GM23248 (cell line): Measurements from ENCODE around the gene GGACT. TPM values are rescaled to one million over a fixed set of nuclear protein-coding genes. Genes with fewer than 3 reads are reported as not detected.

Experiments
- DNase-seq: peaks from one replicate; pipeline ENCODE4 v3.0.0-alpha.2; 2015
- H2AFZ ChIP-seq: fragments of 200-600 bp; sonication (generic); 2 replicates; pipeline ENCODE4 v1.6.1; 2016; ENCODE audit warnings: antibody characterized with exemption
- H3F3A ChIP-seq: fragments of 200-600 bp; sonication (generic); 2 replicates; pipeline ENCODE4 v1.6.1; 2016; ENCODE audit warnings: mild to moderate bottlenecking, antibody characterized with exemption, mixed run types; ENCODE audit not compliant: insufficient read depth
- H3K27ac ChIP-seq: fragments of 200-600 bp; sonication (generic); 2 replicates; pipeline ENCODE4 v1.5.1; 2016; ENCODE audit warnings: mild to moderate bottlenecking
- H3K27me3 ChIP-seq: fragments of 200-600 bp; sonication (generic); replicated peaks from 2 replicates; pipeline ENCODE4 v1.6.1; 2016; ENCODE audit warnings: mild to moderate bottlenecking; ENCODE audit not compliant: insufficient read depth
- H3K36me3 ChIP-seq: fragments of 200-600 bp; sonication (generic); 2 replicates; pipeline ENCODE4 v1.6.1; 2016; ENCODE audit warnings: low read depth, mild to moderate bottlenecking
- H3K4me1 ChIP-seq: fragments of 200-600 bp; sonication (generic); 2 replicates; pipeline ENCODE4 v1.6.1; 2016; ENCODE audit warnings: mild to moderate bottlenecking; ENCODE audit not compliant: insufficient read depth
- H3K4me2 ChIP-seq: fragments of 200-600 bp; sonication (generic); one replicate; pipeline ENCODE4 v1.6.1; 2016; ENCODE audit warnings: mild to moderate bottlenecking; ENCODE audit not compliant: unreplicated experiment
- H3K4me3 ChIP-seq: fragments of 200-600 bp; sonication (generic); 2 replicates; pipeline ENCODE4 v1.5.1; 2016; ENCODE audit warnings: mild to moderate bottlenecking
- H3K79me2 ChIP-seq: fragments of 200-600 bp; sonication (generic); 2 replicates; pipeline ENCODE4 v1.6.1; 2016; ENCODE audit warnings: mild to moderate bottlenecking; ENCODE audit not compliant: insufficient read depth
- H3K9ac ChIP-seq: fragments of 200-600 bp; sonication (generic); 2 replicates; pipeline ENCODE4 v1.6.1; 2016; ENCODE audit warnings: mild to moderate bottlenecking
- H3K9me2 ChIP-seq: fragments of 200-600 bp; sonication (generic); 2 replicates; pipeline ENCODE4 v1.6.1; 2016; ENCODE audit warnings: mixed run types, mild to moderate bottlenecking, moderate library complexity; ENCODE audit not compliant: insufficient read depth
- H3K9me3 ChIP-seq: fragments of 200-600 bp; sonication (generic); one replicate; pipeline ENCODE4 v1.6.1; 2017; ENCODE audit warnings: low read depth
- H4K20me1 ChIP-seq: fragments of 200-600 bp; sonication (generic); 2 replicates; pipeline ENCODE4 v1.6.0; 2016; ENCODE audit not compliant: insufficient read depth
- EZH2 ChIP-seq: fragments of 200-600 bp; sonication (generic); IDR thresholded peaks from 2 replicates; pipeline ENCODE4 v1.6.1; 2018; ENCODE audit warnings: antibody characterized with exemption, mild to moderate bottlenecking; ENCODE audit not compliant: insufficient read depth, poor library complexity, severe bottlenecking
- EZH2phosphoT487 ChIP-seq: fragments of 200-600 bp; sonication (generic); IDR thresholded peaks from 2 replicates; pipeline ENCODE4 v1.6.1; 2018; ENCODE audit warnings: antibody characterized with exemption, moderate library complexity, mild to moderate bottlenecking, low read depth; ENCODE audit not compliant: insufficient read depth
- WGBS, 2 experiments: methylation state at CpG; one replicate each; pipeline ENCODE4 v1.1.6; 2015 to 2017; ENCODE audit warnings: low lambda C conversion rate in 2 of 2, low coverage in 1 of 2; ENCODE audit errors: missing lambda C conversion rate in 2 of 2; 5-methylcytosine and 5-hydroxymethylcytosine counted together
- in situ Hi-C: fragments of 300-500 bp; cut with MboI; formaldehyde crosslinking; loops from 2 replicates; pipeline ENCODE4 v1.15.0; 2020
- polyA plus RNA-seq: library from polyadenylated mRNA; unstranded; fragments of >200 nt; fragmentation: Nextera tagmentation; extraction: Ambion mirVana; gene quantifications from 2 replicates; pipeline ENCODE4 v1.2.1, GENCODE V29; 2016
- total RNA-seq: library from RNA; depleted of rRNA; stranded (reverse); fragments of >200 nt; shearing (Covaris generic); gene quantifications from 2 replicates; pipeline ENCODE4 v1.2.3, GENCODE V29; 2014

GGACT gene
- total and polyA plus RNA-seq, 2 experiments from 2014 or later, result 1.6 to 5.7 TPM

DNA sequence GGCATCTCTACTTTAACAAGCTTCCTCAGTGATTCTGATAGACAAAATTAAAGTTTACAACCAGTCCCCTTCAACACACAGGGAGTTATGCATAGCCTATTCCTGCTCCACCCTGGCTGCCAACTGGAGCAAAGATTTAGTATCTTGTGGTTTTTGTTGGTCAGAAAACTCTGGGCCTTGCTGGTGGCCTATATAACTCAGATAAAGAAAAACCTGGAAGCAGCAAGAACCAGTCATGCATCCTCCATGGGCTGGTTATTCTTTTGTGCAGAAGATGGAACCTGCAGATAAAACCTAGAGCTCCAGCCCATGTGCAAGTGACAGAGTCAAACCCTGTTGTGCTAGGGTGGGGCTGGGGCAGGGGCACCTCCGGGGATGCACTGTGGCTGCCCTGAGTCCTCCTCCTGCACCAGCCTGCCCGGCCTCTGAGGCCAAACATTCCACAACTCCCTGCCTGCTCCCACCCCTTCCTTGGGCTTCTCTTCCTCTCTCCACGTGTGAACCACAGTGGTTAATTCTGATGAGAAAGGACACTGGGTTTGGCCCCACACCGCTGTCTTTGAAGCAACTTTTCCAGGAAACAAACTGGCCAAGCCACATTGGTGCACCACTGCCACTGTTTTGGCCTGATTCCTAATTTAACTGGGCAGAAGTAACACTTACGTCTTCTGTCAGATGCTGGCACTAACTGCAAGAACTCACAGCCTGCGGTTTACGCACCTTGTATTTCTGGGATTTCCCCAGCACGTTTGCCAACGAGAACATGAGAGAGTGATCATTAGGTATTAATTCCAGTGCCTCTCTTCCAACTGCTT is 23.3 kb upstream of the GGACT start:
- no peaks in the 10 kb centered on the region for H3K9me2 ChIP-seq
- H4K20me1 ChIP-seq, result no peaks in the 10 kb centered on the region
- H3K9ac ChIP-seq, result no peak overlapping the region
- H3K36me3 ChIP-seq, result no peaks in the 10 kb centered on the region
- H3K4me2 ChIP-seq, result no peak overlapping the region
- in situ Hi-C loops, result no loop called here
- H3K9me3 ChIP-seq, result no peaks in the 10 kb centered on the region
- TF ChIP-seq EZH2phosphoT487 (no peak), EZH2 (no peak)
- H2AFZ ChIP-seq, result no peak overlapping the region
- H3K4me3 ChIP-seq, result no peak overlapping the region
- no peaks in the 10 kb centered on the region for H3K79me2 ChIP-seq
- 51 to 61% methylated on average over 8 to 9 of the region's 9 CpGs for WGBS, 2 experiments
- H3K27ac ChIP-seq, result no peak overlapping the region
- no peaks in the 10 kb centered on the region for H3K27me3 ChIP-seq
- no peaks in the 10 kb centered on the region for H3K4me1 ChIP-seq
- H3F3A ChIP-seq, result no peaks in the 10 kb centered on the region
- DNase-seq, result no peak

GRCh38 chr13:100610391-100611347 is 22.1 kb upstream of the GGACT start:
- Histone ChIP-seq H3K4me1 (no peaks in the 10 kb centered on the region), H3K9ac (no peak overlapping the region), H4K20me1 (no peaks in the 10 kb centered on the region), H3K9me2 (no peaks in the 10 kb centered on the region), H2AFZ (no peak overlapping the region), H3K27ac (no peak overlapping the region), H3K9me3 (no peaks in the 10 kb centered on the region), H3K79me2 (no peaks in the 10 kb centered on the region), H3K36me3 (no peaks in the 10 kb centered on the region), H3K4me3 (no peak overlapping the region), H3F3A (no peaks in the 10 kb centered on the region), H3K27me3 (no peaks in the 10 kb centered on the region), H3K4me2 (no peak overlapping the region)
- no peak for TF ChIP-seq EZH2phosphoT487
- TF ChIP-seq EZH2, result no peak
- DNase-seq, result no peak
- WGBS, 2 experiments, result 66 to 71% methylated on average over 6 of the region's 6 CpGs
- in situ Hi-C loops, result no loop called here

GRCh38 chr13:100608906-100609305 is 20.3 kb upstream of the GGACT start:
- H2AFZ ChIP-seq, result no peak overlapping the region
- no peaks in the 10 kb centered on the region for H3K27me3 ChIP-seq
- in situ Hi-C loops, result no loop called here
- no peaks in the 10 kb centered on the region for H3F3A ChIP-seq
- H3K36me3 ChIP-seq, result no peaks in the 10 kb centered on the region
- H3K79me2 ChIP-seq, result no peaks in the 10 kb centered on the region
- no peak overlapping the region for H3K9ac ChIP-seq
- H3K27ac ChIP-seq, result no peak overlapping the region
- no peaks in the 10 kb centered on the region for H4K20me1 ChIP-seq
- H3K4me1 ChIP-seq, result no peaks in the 10 kb centered on the region
- DNase-seq, result no peak
- no peaks in the 10 kb centered on the region for H3K9me2 ChIP-seq
- 89 to 90% methylated on average over 6 of the region's 6 CpGs for WGBS, 2 experiments
- no peak overlapping the region for H3K4me2 ChIP-seq
- H3K4me3 ChIP-seq, result no peak overlapping the region
- no peaks in the 10 kb centered on the region for H3K9me3 ChIP-seq
- TF ChIP-seq EZH2 (no peak), EZH2phosphoT487 (no peak)

GRCh38 chr13:100608489-100608888 is 19.9 kb upstream of the GGACT start:
- in situ Hi-C loops, result no loop called here
- H3F3A ChIP-seq, result no peaks in the 10 kb centered on the region
- H2AFZ ChIP-seq, result no peak overlapping the region
- H3K9me2 ChIP-seq, result no peaks in the 10 kb centered on the region
- TF ChIP-seq EZH2 (no peak), EZH2phosphoT487 (no peak)
- no peaks in the 10 kb centered on the region for H3K9me3 ChIP-seq
- no peak overlapping the region for H3K4me2 ChIP-seq
- DNase-seq, result no peak
- H3K27me3 ChIP-seq, result no peaks in the 10 kb centered on the region
- H3K36me3 ChIP-seq, result no peaks in the 10 kb centered on the region
- no peak overlapping the region for H3K27ac ChIP-seq
- H3K4me3 ChIP-seq, result no peak overlapping the region
- H4K20me1 ChIP-seq, result no peaks in the 10 kb centered on the region
- WGBS, 2 experiments, result 92 to 93% methylated on average over 3 of the region's 3 CpGs
- no peaks in the 10 kb centered on the region for H3K79me2 ChIP-seq
- H3K9ac ChIP-seq, result no peak overlapping the region
- no peaks in the 10 kb centered on the region for H3K4me1 ChIP-seq
